GM04504 (cell line): ENCODE data around the gene EML4.
"Not testable (repeated sequence)": the region's sequence is repeated elsewhere in the genome, so short reads cannot be mapped to it uniquely, and the experiment has no call there.

Experiments
- DNase-seq: peaks from one replicate; pipeline ENCODE4 v3.0.0-alpha.2; 2012; ENCODE audit warnings: low read depth

EML4 gene

DNA sequence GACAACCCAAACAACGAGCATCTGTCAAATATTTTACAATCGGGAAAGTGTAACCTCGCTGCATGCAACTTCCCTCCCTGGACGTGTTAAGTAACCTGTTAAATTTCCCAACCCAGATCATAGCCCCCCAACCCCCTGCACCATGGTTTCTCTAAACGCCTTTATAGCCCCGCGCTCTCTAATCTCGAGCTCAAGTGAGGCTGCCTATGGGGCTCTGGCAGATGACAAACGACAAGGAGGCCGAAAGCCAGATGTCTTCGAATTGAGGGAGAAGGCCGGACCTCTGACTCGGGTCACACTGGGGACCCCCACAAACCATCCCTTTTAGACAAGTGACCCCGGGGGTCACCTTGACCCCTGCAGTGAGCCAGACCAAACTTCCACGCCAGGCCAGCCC lies 191.3 kb downstream of the EML4 start:
- DNase-seq: no peak

GRCh38 chr2:42360890-42361727 lies 192.0 kb downstream of the EML4 start, which contains the start of gene COX7A2L:
COX7A2L (minus strand) TSS chr2:42361217; CDS start chr2:42361161, 56 bp downstream.
- DNase-seq: peak; percentile 95

DNA sequence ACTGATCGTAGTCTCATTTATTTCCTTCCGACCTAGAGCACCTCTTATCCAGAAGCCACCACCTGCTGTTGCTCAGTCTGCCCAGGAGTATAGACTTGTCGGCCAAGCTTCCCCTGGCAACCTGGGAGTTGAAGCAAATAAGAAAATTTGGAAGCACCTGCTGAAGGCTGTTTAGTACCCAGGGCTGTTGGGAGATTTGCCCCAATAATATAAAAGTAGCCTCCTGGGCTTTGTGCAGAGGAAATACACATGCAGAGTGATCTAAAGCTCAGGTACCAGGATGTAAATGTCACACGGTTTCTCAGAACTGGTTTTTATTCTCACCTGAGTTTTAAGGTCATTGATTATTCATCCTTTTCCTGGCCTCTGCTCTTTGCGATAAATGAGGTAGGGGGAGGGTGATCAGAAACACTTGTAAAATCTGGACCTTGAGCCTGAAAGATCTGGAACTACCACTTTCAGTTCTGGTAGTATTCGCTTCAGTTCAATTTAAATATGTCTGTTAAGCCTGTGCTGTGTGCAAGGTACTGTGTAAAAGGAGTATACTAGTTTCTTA lies 192.7 kb downstream of the EML4 start:
- no peak for DNase-seq

- no peak for DNase-seq
These were observed 194.3 kb downstream of the EML4 start for GRCh38 chr2:42363413-42363812.

DNA sequence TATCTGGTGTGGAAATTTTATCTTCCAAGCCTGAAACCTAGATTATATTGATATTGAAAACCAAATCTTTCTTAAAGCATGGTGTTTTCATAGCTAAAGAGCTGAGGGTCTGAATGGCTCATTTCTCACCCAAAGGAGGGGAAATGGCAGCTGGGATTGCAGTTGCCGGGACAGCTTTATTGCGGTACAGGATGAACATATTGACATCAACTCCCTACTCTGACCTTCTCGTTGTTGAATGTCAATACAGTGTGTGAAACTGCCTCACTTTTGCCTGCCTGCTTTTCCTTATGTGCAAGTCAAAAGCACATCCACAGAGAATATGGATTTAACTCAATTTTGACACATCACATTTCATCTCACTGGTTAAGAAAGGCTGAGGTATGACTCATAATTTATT lies 195.5 kb downstream of the EML4 start:
- DNase-seq: no peak

DNA sequence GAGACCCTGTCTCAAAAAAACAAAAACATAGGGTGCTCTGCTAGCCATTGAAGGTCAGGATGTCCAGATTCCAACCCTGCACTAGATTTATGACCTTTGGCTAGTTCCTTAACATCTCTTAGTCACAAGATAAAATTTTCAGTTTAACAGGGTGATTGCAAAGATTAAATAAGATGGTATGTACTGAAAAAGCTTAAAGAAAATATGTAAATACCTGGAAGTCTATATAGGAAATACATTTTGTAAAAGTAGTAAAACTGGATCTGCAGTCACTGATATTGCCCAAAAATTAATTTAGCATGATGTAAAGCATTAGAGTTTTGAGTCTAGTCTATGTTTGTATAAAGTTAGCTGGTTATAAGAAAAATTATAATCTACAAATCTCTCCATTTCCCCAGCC lies 197.3 kb downstream of the EML4 start:
- no peak for DNase-seq

DNA sequence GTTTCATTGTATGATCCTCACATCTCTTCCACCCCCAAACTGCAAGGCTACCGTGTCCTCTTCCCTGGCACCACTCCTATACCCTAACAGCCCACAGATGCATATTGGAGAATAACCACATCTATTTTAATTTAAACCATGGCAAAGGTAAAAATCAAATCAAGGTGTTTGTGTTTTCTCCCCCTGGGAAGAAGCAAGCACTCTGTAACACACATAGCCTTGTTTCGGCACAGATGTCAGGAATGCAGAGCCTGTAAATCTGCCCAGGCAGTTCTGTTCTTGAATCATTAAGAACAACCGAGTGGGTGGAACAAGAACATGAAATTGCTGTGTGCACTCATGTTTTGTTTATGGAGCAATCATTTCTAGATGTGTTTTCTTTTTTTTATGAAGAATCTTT lies 198.7 kb downstream of the EML4 start:
- no peak for DNase-seq

- no peak for DNase-seq
These were observed 199.8 kb downstream of the EML4 start for GRCh38 chr2:42368817-42369531.

DNA sequence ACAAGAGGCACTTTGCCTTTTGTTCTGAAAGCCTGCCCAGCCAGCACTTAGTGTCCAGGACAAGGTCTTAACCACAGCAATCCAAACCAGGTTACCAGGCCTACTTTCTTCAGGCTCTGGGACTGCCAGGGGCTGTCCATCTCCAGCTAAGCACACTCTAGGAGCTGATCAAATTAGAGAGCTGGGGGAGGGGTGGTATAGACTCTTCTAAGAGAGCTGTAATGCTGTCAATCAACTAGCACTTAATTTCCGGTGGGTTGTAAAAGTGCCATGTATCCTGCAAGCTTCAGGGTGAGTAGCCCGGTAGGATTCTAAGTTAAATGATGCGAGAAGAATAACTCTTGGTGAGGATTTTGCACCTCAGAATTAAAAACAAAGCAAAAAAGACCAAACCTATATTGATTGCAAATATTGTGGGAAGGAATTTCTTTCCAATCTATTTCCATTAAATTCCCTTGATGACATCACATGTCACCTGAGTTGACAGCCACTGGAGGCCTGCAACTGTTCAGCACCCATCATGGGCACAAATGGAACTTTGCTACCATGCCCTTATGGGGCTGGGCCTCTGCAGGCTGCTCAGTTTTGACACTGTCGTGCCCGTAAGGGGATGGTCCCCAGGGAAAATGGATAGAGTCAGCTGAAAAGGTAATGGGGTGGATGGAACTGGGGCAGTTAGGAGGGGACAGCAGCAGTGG lies 200.5 kb downstream of the EML4 start:
- DNase-seq: no peak

DNA sequence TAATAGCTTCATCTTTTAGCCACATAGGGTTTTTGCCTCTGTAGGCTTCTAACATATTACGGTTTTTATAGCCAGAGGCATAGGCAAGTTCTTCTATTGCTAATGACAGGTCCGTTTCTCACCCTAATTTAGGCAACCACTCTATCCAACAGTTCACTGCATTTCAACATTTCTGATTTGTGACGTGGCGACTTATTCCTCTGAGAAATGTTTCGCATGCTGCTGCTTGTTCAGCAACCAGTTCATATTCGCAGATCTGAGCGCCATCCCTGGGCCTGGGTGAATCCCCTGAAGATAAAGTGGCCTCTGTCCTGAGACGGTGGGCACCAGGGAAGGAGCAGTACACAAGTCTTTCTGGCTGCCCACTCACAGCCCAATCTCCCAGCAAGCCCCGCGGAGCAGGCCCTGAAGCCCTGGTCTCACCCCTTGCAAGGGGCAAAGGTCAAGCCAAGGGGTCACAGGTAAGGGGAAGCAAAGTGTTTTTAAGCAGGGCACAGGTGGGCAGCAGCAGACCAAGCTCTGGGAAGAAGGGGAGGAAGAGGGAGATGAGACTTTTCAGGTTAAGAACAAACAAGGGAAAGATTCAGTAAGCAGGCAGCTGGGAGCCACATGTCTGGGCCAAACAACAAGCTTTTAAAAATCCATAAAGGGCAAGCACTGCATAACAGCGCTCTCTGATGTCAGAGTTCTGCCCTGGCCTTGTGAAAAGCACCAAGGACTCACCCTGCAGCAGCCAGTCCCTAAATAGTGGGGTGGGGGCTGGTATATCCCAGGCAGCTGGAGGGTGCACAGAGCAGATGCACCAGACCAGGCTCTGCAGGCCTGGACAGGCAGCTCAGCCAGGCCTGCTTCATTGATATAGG lies 202.7 kb downstream of the EML4 start:
- DNase-seq: no peak

GRCh38 chr2:42372474-42373200 lies 203.5 kb downstream of the EML4 start:
- no peak for DNase-seq

- no peak for DNase-seq
These were observed 207.6 kb downstream of the EML4 start for GRCh38 chr2:42376758-42377157.

DNA sequence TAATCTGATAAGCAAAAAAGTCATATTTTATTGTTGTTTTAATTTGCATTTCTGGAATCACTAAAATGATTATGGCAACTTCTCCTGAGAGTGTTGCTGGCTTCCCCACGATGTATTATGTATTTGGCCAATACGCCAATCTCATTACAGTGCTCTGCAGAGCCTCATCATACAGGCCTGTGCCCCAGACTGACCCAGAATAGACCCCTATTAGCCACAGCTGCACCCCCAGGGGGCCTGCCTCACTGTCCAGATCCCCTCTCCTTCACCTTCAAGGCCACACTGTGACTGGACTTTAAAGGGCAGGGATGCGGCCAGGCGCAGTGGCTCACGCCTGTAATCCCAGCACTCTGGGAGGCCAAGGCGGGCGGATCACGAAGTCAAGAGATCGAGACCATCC lies 209.3 kb downstream of the EML4 start:
- DNase-seq: no peak

GRCh38 chr2:42380026-42380425 lies 210.9 kb downstream of the EML4 start:
- DNase-seq: not testable (repeated sequence)

GRCh38 chr2:42382144-42382543 lies 213.0 kb downstream of the EML4 start:
- no peak for DNase-seq
